ENCODE measurements around the gene PXDC1.

DNA sequence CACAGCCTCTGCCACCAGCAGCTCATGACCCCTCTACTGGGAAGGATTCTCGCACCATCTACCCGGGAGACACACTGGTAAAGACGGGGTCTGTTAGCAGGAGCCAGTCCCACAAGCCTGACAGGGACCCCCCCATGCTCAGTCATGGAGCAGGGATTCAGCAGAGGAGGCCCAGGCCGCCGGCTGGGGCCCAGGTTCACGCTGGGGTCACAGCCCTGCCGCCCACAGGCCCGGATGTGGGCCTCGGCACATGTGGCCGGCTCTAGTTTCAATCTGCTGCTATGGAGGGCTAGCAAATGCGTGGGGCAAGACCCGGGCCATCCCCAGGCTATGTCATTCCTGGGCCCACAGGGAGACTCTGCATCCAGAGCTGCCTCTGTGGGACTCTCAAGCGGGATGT, 25.1 kb downstream of the PXDC1 start:
- TF ChIP-seq CTCF (IDR thresholded peaks at IDR 0.05; ENCODE audit: poor library complexity, severe bottlenecking) (no peak), POLR2AphosphoS5 (IDR thresholded peaks at IDR 0.05) (no peak)

Measured in neural cell (in vitro differentiated cells).